Measurements from ENCODE around the gene HDAC3.

Gene HDAC3

GRCh38 chr5:141636106-141636412, 590 bp downstream of the HDAC3 start:
- H3K9me3 Mint-ChIP-seq, result no peaks in the 10 kb centered on the region
- no peak for DNase-seq
- H3K4me1 Mint-ChIP-seq, result peaks cover 34% of the 10 kb centered on the region
- H3K27ac Mint-ChIP-seq, result no peak overlapping the region
- H3K36me3 Mint-ChIP-seq (ENCODE audit: low read depth), result peaks cover 28% of the 10 kb centered on the region
- peaks cover 19% of the 10 kb centered on the region for H3K27me3 Mint-ChIP-seq (ENCODE audit: low read depth, poor library complexity)
- no peak for TF ChIP-seq CTCF (IDR thresholded peaks at IDR 0.05)
- H3K4me3 Mint-ChIP-seq, result peak overlapping the region; percentile 96

GRCh38 chr5:141635646-141636045, 1.0 kb downstream of the HDAC3 start:
- Mint-ChIP-seq H3K36me3 (ENCODE audit: low read depth) (peaks cover 28% of the 10 kb centered on the region), H3K27ac (no peak overlapping the region), H3K27me3 (ENCODE audit: low read depth, poor library complexity) (peaks cover 19% of the 10 kb centered on the region), H3K4me1 (peaks cover 30% of the 10 kb centered on the region), H3K9me3 (no peaks in the 10 kb centered on the region), H3K4me3 (peak overlapping the region; percentile 96)
- no peak for DNase-seq
- TF ChIP-seq CTCF (IDR thresholded peaks at IDR 0.05), result no peak

GRCh38 chr5:141634720-141635119, 1.9 kb downstream of the HDAC3 start:
- TF ChIP-seq CTCF (IDR thresholded peaks at IDR 0.05), result no peak
- Mint-ChIP-seq H3K27me3 (ENCODE audit: low read depth, poor library complexity) (peaks cover 19% of the 10 kb centered on the region), H3K4me3 (peak overlapping the region; percentile 96), H3K36me3 (ENCODE audit: low read depth) (peaks cover 34% of the 10 kb centered on the region), H3K27ac (no peak overlapping the region), H3K4me1 (peaks cover 25% of the 10 kb centered on the region), H3K9me3 (no peaks in the 10 kb centered on the region)
- no peak for DNase-seq

GRCh38 chr5:141633871-141634561, 2.6 kb downstream of the HDAC3 start:
- H3K4me1 Mint-ChIP-seq, result peaks cover 25% of the 10 kb centered on the region
- no peak overlapping the region for H3K4me3 Mint-ChIP-seq
- peaks cover 14% of the 10 kb centered on the region for H3K27me3 Mint-ChIP-seq (ENCODE audit: low read depth, poor library complexity)
- DNase-seq, result no peak
- no peak overlapping the region for H3K27ac Mint-ChIP-seq
- H3K36me3 Mint-ChIP-seq (ENCODE audit: low read depth), result peaks cover 41% of the 10 kb centered on the region
- no peaks in the 10 kb centered on the region for H3K9me3 Mint-ChIP-seq
- no peak for TF ChIP-seq CTCF (IDR thresholded peaks at IDR 0.05)

GRCh38 chr5:141632650-141633049, 4.0 kb downstream of the HDAC3 start:
- H3K9me3 Mint-ChIP-seq, result no peaks in the 10 kb centered on the region
- peaks cover 25% of the 10 kb centered on the region for H3K4me1 Mint-ChIP-seq
- no peak for TF ChIP-seq CTCF (IDR thresholded peaks at IDR 0.05)
- DNase-seq, result no peak
- H3K36me3 Mint-ChIP-seq (ENCODE audit: low read depth), result peaks cover 54% of the 10 kb centered on the region
- H3K27ac Mint-ChIP-seq, result peak overlapping the region; percentile 50
- H3K4me3 Mint-ChIP-seq, result no peak overlapping the region
- H3K27me3 Mint-ChIP-seq (ENCODE audit: low read depth, poor library complexity), result peaks cover 3% of the 10 kb centered on the region

GRCh38 chr5:141630570-141631140, 6.0 kb downstream of the HDAC3 start:
- no peak overlapping the region for H3K4me3 Mint-ChIP-seq
- DNase-seq, result no peak
- peaks cover 18% of the 10 kb centered on the region for H3K4me1 Mint-ChIP-seq
- peaks cover 72% of the 10 kb centered on the region for H3K36me3 Mint-ChIP-seq (ENCODE audit: low read depth)
- no peaks in the 10 kb centered on the region for H3K9me3 Mint-ChIP-seq
- no peak for TF ChIP-seq CTCF (IDR thresholded peaks at IDR 0.05)
- no peaks in the 10 kb centered on the region for H3K27me3 Mint-ChIP-seq (ENCODE audit: low read depth, poor library complexity)
- no peak overlapping the region for H3K27ac Mint-ChIP-seq
